ENCODE data around the gene OSM. TPM values are rescaled to one million over a fixed set of nuclear protein-coding genes. Genes with fewer than 3 reads are reported as not detected.

OSM gene
- total and polyA plus RNA-seq, 2 experiments from 2014 or later = not detected

- Histone ChIP-seq H3K4me2 (peak overlapping the region; percentile 91), H3K79me2 (replicated peaks; ENCODE audit: insufficient read depth) (no peaks in the 10 kb centered on the region), H4K20me1 (replicated peaks; ENCODE audit: insufficient read depth) (no peaks in the 10 kb centered on the region; the same call in 1 of the 2 replicates), H3F3A (replicated peaks; ENCODE audit: low read depth) (peaks cover 11% of the 10 kb centered on the region), H2AFZ (no peak overlapping the region), H3K36me3 (ENCODE audit: insufficient read depth) (no peaks in the 10 kb centered on the region), H3K4me3 (peak overlapping the region; percentile 75), H3K9me2 (ENCODE audit: insufficient read depth) (no peaks in the 10 kb centered on the region), H3K27ac (ENCODE audit: low read depth) (no peak overlapping the region), H3K4me1 (ENCODE audit: insufficient read depth) (peaks cover 14% of the 10 kb centered on the region; the same call in 1 of the 2 replicates), H3K27me3 (ENCODE audit: insufficient read depth) (peaks cover 7% of the 10 kb centered on the region; the same call in 1 of the 2 replicates)
- Mint-ChIP-seq H3K4me1 (peaks cover 14% of the 10 kb centered on the region; the same call in 2 of the 3 replicates), H3K9me3 (no peaks in the 10 kb centered on the region), H3K27ac (no peak overlapping the region), H3K27me3 (ENCODE audit: insufficient read depth, low read depth, poor library complexity) (peaks cover 21% of the 10 kb centered on the region), H3K4me3 (peak overlapping the region; percentile 79; the same call in 2 of the 3 replicates), H3K36me3 (ENCODE audit: low read depth) (no peaks in the 10 kb centered on the region)
- DNase-seq (ENCODE audit: low spot score) (peak; percentile 41), ATAC-seq (no peak)
- no peak for TF ChIP-seq ZNF462 (CRISPR knock-in tag; IDR thresholded peaks at IDR 0.05)
- no peak for TF ChIP-seq STAT1 (IDR thresholded peaks at IDR 0.05; ENCODE audit: unreplicated experiment)
- TF ChIP-seq CTCF (conservative IDR thresholded peaks at IDR 0.05; ENCODE audit: low read depth in 2 of 2) = no peak
- no peak for TF ChIP-seq ETS1 (IDR thresholded peaks at IDR 0.05)
- TF ChIP-seq ZNF331 (CRISPR knock-in tag; IDR thresholded peaks at IDR 0.05; ENCODE audit: low read depth) = no peak
- TF ChIP-seq NANOG (IDR thresholded peaks at IDR 0.05; ENCODE audit: borderline replicate concordance) = no peak
- TF ChIP-seq EZH2phosphoT487 (IDR thresholded peaks at IDR 0.05; ENCODE audit: unreplicated experiment) = no peak
- no peak for TF ChIP-seq CREB1 (CRISPR knock-in tag; IDR thresholded peaks at IDR 0.05; ENCODE audit: low read depth)
- no peak for TF ChIP-seq REST (IDR thresholded peaks at IDR 0.05; ENCODE audit: unreplicated experiment)
These were observed 23.8 kb upstream of the OSM start for GRCh38 chr22:30290342-30291057.

Measured in GM23338 (cell line).